Stimulated activated CD4-positive, alpha-beta T cell treated with anti-CD3 and anti-CD28 coated beads, Interleukin-1b, Interleukin-23, amount 100 ng/mL, for 1 hour (primary cell): ENCODE results near the gene SLC37A4.
A peak's percentile ranks its signal among the peaks of the same experiment; 100 is the strongest.
"Not testable (repeated sequence)": the region's sequence is repeated elsewhere in the genome, so short reads cannot be mapped to it uniquely, and the experiment has no call there.

Source experiments
- DNase-seq, 2 donors: peaks; one replicate each; pipeline ENCODE4 v3.0.0-alpha.2; 2020; ENCODE audit warnings: low read depth in 2 of 2

SLC37A4 gene

DNA sequence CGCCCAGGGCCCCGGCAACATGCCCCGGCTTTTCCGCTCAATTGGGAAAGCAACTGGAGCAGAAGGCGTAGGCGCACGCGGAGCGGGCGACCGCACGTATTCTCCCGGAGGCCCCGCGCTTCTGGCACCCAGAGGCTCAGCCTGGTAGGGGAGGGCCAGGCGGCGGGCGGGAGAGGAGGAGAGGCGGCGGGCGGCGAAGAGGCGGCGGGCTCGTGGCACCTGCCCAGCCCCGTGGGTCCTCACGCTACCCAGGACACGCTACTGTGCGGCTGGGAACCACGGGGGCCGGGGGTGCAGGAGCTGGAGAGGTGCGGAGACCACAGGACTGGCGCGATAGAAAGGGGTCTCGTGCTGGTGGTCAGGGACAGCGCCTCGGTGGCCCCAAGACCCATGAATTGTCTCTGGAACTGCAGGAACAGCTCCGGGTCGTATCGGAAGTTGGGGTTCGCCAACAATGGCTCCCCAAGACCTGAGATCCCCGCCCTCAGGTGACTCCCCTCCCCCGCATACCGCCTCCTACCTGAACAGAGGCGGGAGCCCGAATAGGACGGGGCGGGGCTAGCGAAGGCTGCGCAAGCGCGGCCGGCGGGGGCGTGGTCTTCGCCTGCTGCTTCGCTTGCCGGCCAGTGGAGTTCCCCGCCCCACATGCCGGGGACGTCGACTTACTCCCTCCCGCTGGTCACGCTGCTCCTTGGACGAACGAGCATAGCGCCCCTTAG is at the start of gene SLC37A4:
Gene SLC37A4, minus strand, starts transcription at position 549 of the 719 bp plus-strand sequence.
- DNase-seq: peak; percentile 97 to 100

GRCh38 chr11:119078675-119079420 is 48.2 kb upstream of the SLC37A4 start:
- DNase-seq: no peak

GRCh38 chr11:119077839-119078238 is 47.2 kb upstream of the SLC37A4 start:
- no peak for DNase-seq

- peak; percentile 93 to 94 for DNase-seq
Observed at GRCh38 chr11:119067371-119068222, 36.9 kb upstream of the SLC37A4 start, which contains the start of gene VPS11. Gene VPS11, plus strand, starts transcription at chr11:119067818. Its CDS starts 6 bp downstream, at chr11:119067824.

DNA sequence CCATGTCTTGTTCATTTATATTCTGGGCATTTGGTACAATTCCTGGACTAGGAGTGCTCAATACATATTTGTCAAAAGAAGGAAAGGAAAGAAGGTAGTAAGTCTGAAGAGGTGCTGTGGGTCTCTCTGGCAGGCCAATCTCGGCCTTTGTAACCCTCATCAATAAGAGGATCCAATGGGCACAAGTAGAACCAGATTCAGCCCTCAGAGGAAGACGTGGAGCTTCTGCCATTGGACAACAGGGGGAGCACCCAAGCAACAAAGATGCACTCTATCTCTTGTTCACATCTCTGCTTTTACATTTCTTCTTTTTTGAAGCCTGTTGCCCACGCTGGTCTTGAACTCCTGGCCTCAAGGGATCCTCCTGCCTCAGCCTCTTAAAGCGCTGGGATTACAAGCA is 34.7 kb upstream of the SLC37A4 start:
- no peak for DNase-seq

DNA sequence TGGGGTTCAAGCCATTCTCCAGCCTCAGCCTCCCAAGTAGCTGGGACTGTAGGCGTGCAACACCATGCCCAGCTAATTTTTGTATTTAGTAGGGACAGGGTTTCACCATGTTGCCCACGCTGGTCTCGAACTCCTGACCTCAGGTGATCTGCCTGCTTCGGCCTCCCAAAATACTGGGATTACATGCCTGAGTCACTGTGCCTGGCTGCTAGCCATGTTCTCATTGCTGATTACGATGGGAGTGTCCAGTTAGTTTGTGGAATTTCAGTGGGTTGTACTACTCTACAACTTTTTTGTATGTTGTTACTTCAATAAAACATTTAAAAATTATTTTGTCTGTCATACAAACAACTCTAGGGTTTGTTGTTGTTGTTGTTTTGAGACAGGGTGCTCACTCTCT is 32.1 kb upstream of the SLC37A4 start:
- DNase-seq: no peak

DNA sequence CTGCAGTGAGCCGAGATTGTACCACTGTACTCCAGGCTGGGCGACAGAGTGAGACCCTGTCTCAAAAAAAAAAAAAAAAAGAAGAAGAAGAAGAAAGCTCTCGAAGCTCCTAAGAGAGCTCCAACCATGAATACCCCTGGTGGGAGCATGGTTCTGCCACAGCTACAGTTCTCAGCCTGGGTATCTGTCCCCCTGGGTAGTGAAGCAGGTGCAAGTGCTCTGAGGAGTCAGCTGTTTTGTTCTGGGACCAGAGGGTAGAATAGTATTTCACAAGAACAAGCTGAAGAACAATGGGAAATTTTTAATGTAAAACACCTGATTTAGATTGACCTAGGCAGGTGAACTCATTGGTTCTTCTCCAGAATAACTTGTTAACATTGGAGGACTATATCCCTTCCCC is 30.6 kb upstream of the SLC37A4 start:
- no peak for DNase-seq

DNA sequence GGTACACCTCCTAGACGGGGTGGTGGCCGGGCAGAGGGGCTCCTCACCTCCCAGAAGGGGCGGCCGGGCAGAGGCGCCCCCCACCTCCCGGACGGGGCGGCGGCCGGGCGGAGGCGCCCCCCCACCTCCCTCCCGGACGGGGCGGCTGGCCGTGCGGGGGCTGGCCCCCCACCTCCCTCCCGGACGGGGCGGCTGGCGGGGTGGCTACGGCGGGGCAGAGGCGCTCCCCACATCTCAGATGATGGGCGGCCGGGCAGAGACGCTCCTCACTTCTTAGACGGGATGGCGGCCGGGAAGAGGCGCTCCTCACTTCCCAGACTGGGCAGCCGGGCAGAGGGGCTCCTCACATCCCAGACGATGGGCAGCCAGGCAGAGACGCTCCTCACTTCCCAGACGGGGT is 28.5 kb upstream of the SLC37A4 start:
- not testable (repeated sequence) for DNase-seq

- DNase-seq: peak; percentile 98
Observed at GRCh38 chr11:119057000-119057769, 26.5 kb upstream of the SLC37A4 start, which contains the start of gene HYOU1. Gene HYOU1, minus strand, starts transcription at chr11:119057205. Its CDS starts 1,045 bp downstream, at chr11:119056160.

DNA sequence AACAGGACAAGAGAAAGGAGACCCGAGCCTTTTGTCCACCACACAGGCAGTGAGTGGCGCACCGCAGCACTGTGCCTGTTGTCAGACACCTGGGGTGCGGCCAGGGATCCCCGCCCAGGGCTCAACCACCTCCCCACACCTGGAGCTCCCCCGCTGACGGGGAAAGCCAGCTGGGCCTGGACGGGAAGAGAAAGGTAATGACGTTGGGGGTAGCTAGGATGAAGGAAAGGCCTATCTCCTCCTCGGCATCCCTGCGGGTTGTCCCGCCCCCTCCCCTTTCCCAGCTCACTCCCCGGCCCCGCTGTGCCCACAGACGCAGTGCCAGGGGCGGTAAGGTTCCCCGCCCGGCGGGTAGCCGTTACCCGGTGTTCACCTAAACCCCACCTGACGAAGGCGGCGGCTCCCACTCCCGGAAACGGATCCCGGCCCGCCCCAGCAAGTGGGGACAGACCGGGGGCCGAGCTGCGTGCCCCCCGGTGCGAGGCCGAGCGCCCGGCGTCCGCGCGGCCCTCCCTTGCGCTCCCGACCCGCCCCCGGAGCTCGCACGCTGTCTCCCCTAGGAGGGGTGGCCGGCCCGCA is 25.8 kb upstream of the SLC37A4 start:
- DNase-seq: peak in 1 of 2 donors; percentile 22

DNA sequence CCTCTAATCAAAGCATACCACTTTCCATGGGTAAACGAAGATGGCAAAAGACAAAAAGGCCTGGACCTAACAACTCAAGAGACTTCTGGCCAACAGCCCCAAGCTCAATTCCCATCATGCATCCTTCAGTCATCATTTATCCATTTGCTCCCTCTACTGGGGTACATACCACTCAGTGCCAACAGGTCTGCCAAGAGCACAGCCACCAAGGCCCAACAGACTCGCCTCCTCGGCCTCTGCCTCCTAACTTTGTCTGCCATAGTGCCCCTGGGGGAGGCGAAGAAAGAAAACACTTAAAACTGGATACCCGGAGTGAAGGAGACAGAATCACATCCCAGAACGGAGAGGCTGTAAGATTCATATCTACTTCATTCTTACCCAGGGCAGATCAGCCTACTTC is 25.2 kb upstream of the SLC37A4 start:
- no peak for DNase-seq

GRCh38 chr11:119054418-119054817 is 23.7 kb upstream of the SLC37A4 start:
- no peak for DNase-seq

DNA sequence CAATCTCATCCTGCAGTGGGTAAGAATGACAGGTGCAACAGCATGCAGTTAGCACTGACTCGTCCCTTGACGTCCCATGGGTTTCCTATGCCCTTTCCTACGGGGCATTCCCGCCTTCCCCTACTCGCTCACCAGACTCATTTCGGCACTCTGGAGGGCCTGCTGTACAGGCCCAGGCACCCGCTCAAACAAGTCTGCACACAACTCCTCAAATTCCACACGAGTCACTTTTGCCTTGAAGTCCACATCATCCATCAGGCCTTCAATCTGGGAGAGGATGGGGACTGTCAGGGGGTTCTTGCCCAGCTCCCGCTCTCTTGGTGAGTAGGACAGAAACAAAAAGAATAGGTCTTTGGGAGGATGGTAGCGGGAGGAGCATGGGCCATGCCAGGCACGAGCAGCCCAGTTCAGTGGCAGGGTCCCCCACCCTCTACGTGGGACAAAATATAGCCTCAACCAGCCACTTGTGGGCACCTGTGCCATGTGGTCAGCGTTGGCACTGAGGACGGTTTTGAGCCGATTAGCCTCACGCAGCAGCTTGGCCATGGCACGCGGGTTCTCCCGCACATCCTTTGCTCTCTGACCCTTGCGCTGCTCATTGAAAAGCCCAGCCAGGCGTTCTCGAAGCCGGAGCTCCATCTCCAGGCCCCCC is 21.6 kb upstream of the SLC37A4 start:
- no peak for DNase-seq

DNA sequence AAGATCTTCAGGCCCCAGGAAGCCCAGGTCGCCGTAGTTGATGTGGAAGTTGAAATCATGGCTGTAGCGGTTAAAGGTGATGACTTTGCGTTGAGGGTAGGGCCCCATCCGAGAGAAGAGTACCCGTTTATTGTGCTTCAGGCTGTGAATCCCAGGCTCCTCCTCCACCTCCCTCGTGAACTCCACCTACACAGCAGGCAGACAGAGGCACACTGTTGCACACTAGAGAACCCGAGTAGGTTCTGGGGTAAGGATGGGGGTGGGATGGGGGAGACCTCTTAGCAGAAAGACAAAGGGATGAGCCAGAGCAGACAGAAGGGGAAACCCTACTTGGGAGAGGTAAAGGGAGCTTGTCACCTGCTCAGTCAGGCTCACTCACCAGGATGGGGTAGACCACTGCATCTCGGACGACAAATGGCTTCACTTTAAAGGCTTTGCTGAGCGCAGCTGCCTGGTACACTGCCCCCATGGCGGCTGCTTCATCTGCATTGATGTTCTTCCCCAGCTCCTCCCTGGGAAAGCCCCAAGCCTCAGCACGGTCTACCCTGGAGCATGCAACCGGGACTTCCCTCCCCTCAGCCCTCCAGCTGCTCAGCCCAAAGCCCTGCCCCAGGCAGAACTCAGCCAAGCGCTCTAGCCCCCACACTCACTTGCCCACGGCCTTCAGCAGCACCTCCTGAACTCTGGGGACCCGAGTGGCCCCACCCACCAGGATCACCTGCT is 20.9 kb upstream of the SLC37A4 start:
- no peak for DNase-seq

GRCh38 chr11:119049081-119049480 is 18.4 kb upstream of the SLC37A4 start:
- no peak for DNase-seq

DNA sequence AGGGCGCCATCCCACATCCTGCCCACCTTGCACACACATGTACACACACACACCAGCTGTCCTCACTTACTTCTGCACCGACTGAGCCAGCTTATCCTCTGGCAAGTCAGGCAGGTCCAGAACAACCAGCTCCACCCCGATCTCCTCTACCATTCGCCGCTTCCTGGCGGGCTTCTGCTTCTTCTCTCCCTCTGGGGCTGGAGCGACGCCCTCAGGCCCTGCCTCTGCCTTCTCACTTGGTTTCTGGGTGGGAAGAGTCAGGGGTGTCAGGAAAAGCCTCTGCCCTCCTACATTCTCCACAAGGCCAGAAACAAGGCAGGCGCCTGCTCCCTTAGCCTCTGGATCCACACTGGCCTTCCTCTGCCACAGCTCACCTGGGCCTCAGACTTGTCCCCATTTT is 18.0 kb upstream of the SLC37A4 start:
- no peak for DNase-seq

- DNase-seq: no peak
Observed at GRCh38 chr11:119047205-119047604, 16.5 kb upstream of the SLC37A4 start.

DNA sequence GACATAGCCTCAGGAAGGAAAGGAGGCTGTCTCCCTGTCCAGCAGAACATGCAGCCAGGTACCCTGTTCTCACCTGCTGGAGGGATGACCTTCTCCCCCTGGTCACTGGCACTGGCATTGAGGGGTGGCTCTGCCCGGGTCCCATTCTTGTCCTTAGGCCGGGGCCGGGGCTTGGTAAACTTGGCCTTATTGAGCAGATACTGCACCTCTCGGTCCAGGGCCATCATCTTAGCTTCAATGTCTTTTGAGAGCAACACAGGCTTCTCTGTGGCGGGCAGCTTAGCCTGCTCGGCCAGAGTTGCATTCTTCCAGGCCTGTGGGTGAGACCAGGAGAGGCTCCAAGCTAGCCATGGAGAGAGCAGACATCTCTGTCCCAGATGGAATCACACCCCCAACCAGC is 15.8 kb upstream of the SLC37A4 start:
- no peak for DNase-seq

GRCh38 chr11:119044708-119045107 is 14.0 kb upstream of the SLC37A4 start:
- DNase-seq: no peak

- no peak for DNase-seq
Observed at GRCh38 chr11:119042927-119043326, 12.2 kb upstream of the SLC37A4 start.
